IPS-18a (cell line): ENCODE data around the gene TCP11.

Experiments used
- H3K27ac ChIP-seq: one replicate; pipeline ENCODE4 v1.5.1; 2013; ENCODE audit warnings: low read length
- H3K27me3 ChIP-seq: one replicate; pipeline ENCODE4 v1.6.1; 2013; ENCODE audit warnings: mild to moderate bottlenecking, low read length; ENCODE audit not compliant: control insufficient read depth, insufficient read depth
- H3K36me3 ChIP-seq: one replicate; pipeline ENCODE4 v1.6.1; 2013; ENCODE audit warnings: low read depth, low read length; ENCODE audit not compliant: control insufficient read depth
- H3K4me1 ChIP-seq: one replicate; pipeline ENCODE4 v1.6.1; 2013; ENCODE audit warnings: low read depth, low read length; ENCODE audit not compliant: control insufficient read depth
- H3K4me3 ChIP-seq: one replicate; pipeline ENCODE4 v1.5.1; 2013; ENCODE audit warnings: low read length
- H3K9ac ChIP-seq: one replicate; pipeline ENCODE4 v1.6.1; 2013; ENCODE audit warnings: mild to moderate bottlenecking, low read length, moderate library complexity
- H3K9me3 ChIP-seq: one replicate; pipeline ENCODE4 v1.6.1; 2013; ENCODE audit warnings: low read depth, low read length; ENCODE audit not compliant: control insufficient read depth

Gene TCP11

DNA sequence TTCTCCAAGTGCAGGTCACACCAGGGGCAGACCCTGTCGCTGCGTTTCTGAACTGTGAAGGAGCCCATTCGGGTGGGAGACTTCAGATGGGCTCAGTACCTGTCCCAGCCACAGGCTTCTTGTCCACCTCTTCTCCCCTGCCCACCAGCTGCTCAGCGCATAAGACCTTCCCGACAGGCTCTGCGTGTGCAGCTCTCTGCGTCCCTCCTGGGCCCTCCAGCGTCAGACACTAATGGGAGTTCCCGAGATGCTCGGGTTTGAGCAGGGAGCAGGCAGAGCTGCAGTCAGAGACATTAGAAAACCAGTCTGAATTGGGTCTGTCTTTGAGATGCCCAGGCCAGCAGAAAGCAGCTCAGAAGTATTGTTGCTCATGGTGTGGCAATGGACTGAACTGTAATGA lies 50.4 kb downstream of the TCP11 start:
- no peaks in the 10 kb centered on the region for H3K27me3 ChIP-seq
- H3K4me1 ChIP-seq: peaks cover 2% of the 10 kb centered on the region
- H3K36me3 ChIP-seq: peaks cover 10% of the 10 kb centered on the region
- no peaks in the 10 kb centered on the region for H3K9me3 ChIP-seq
- H3K9ac ChIP-seq: no peak overlapping the region
- no peak overlapping the region for H3K4me3 ChIP-seq
- H3K27ac ChIP-seq: no peak overlapping the region

- no peak overlapping the region for H3K4me3 ChIP-seq
- no peak overlapping the region for H3K27ac ChIP-seq
- no peaks in the 10 kb centered on the region for H3K4me1 ChIP-seq
- H3K36me3 ChIP-seq: peaks cover 14% of the 10 kb centered on the region
- no peaks in the 10 kb centered on the region for H3K27me3 ChIP-seq
- H3K9me3 ChIP-seq: no peaks in the 10 kb centered on the region
- no peak overlapping the region for H3K9ac ChIP-seq
Observed at GRCh38 chr6:35089935-35090505, 51.1 kb downstream of the TCP11 start.

GRCh38 chr6:35089216-35089934 lies 51.8 kb downstream of the TCP11 start:
- Histone ChIP-seq H3K4me1 (no peaks in the 10 kb centered on the region), H3K27ac (no peak overlapping the region), H3K9me3 (no peaks in the 10 kb centered on the region), H3K9ac (no peak overlapping the region), H3K4me3 (no peak overlapping the region), H3K27me3 (no peaks in the 10 kb centered on the region), H3K36me3 (peaks cover 15% of the 10 kb centered on the region)

DNA sequence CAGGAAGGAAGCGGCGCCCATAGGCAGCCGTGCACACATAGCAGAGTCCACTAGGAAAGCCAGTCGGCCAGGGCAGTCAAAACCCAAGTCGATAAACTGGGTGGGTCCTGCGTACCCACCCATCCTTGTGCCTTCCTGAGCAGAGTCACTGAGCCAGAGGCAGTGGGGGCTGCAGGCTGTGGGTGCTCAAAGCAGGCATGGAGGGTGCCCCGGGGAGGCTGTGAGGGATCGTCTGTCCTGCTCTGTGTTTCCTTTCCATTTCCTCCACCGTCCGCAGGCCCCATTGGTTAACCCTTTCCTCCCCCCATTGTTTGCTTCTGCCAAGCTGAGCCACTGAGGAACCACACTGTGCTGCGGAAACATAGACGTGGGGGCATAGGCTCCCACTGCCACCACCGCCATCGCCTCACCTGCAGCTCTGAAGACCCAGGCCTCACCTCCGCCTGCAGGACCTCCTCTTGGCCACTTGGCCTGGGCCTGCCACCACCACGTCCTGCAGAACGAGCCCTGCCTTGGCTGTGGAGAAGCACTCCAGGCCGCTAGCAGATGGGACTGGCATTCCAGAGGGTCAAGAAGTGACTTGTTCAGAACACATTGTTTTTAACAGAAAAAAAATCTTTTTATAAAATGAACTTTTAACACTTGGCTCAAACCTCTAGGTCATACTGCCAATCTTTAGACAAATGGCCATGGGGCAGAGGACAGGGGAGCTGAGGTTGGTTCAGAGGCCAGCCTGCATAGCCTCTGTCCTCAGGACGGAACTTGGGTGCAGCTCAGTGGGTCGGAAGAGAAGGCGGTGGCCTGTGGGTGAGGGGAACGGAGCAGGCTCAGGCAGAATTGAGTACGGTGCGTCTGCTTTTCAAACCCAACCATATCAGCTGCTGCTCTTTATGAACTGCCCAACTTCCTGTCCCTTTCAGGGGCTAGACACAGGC lies 52.6 kb downstream of the TCP11 start:
- no peak overlapping the region for H3K9ac ChIP-seq
- H3K27me3 ChIP-seq: no peaks in the 10 kb centered on the region
- H3K4me1 ChIP-seq: no peaks in the 10 kb centered on the region
- H3K27ac ChIP-seq: no peak overlapping the region
- H3K4me3 ChIP-seq: no peak overlapping the region
- peaks cover 20% of the 10 kb centered on the region for H3K36me3 ChIP-seq
- no peaks in the 10 kb centered on the region for H3K9me3 ChIP-seq

GRCh38 chr6:35087361-35088280 lies 53.5 kb downstream of the TCP11 start:
- Histone ChIP-seq H3K36me3 (peaks cover 21% of the 10 kb centered on the region), H3K4me3 (no peak overlapping the region), H3K27ac (no peak overlapping the region), H3K9ac (no peak overlapping the region), H3K9me3 (no peaks in the 10 kb centered on the region), H3K4me1 (no peaks in the 10 kb centered on the region), H3K27me3 (no peaks in the 10 kb centered on the region)

- H3K9me3 ChIP-seq: no peaks in the 10 kb centered on the region
- H3K36me3 ChIP-seq: peaks cover 21% of the 10 kb centered on the region
- peaks cover 6% of the 10 kb centered on the region for H3K4me1 ChIP-seq
- no peak overlapping the region for H3K9ac ChIP-seq
- H3K4me3 ChIP-seq: no peak overlapping the region
- no peaks in the 10 kb centered on the region for H3K27me3 ChIP-seq
- no peak overlapping the region for H3K27ac ChIP-seq
Observed at GRCh38 chr6:35086636-35087360, 54.3 kb downstream of the TCP11 start.

- no peak overlapping the region for H3K4me3 ChIP-seq
- H3K4me1 ChIP-seq: peaks cover 11% of the 10 kb centered on the region
- no peaks in the 10 kb centered on the region for H3K9me3 ChIP-seq
- no peak overlapping the region for H3K27ac ChIP-seq
- H3K36me3 ChIP-seq: peaks cover 21% of the 10 kb centered on the region
- no peaks in the 10 kb centered on the region for H3K27me3 ChIP-seq
- no peak overlapping the region for H3K9ac ChIP-seq
Observed at GRCh38 chr6:35086282-35086632, 54.9 kb downstream of the TCP11 start.

GRCh38 chr6:35085359-35086281 lies 55.5 kb downstream of the TCP11 start:
- no peaks in the 10 kb centered on the region for H3K27me3 ChIP-seq
- no peak overlapping the region for H3K4me3 ChIP-seq
- H3K36me3 ChIP-seq: peaks cover 21% of the 10 kb centered on the region
- no peak overlapping the region for H3K27ac ChIP-seq
- peaks cover 12% of the 10 kb centered on the region for H3K4me1 ChIP-seq
- no peaks in the 10 kb centered on the region for H3K9me3 ChIP-seq
- no peak overlapping the region for H3K9ac ChIP-seq

DNA sequence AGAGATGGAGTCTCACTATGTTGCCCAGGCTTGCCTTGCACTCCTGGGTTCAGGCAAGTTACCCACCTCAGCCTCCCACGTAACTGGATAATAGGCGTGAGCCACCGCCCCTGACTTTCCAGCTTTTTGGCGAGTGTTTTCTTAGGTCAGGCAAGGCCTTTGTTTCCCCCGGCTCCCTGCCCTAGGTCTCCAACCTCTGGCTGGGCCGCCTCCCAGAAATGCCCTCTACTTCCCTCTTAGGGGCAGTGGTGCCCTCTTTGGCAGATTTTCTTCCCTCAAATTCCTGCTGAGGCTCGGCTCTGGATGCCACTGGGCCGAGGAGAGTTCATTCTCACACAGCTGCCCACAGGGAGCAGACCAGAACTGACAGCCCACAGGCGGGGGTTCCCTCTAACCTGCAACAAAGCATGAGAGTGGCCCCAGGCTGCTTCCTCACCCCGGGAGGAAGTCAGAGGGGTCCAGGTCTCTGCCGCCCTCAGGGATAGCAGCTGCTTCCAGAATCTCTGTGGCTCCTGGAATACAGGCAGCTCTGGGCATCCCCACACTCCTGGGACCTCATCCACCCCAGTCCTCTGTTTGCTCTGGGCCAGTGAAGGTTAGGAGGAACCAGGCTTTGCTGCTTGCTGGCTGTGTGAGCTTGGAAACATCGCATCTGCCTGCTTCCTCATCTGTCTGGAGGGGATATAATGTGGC lies 56.5 kb downstream of the TCP11 start:
- H3K9ac ChIP-seq: no peak overlapping the region
- no peak overlapping the region for H3K27ac ChIP-seq
- H3K4me3 ChIP-seq: no peak overlapping the region
- peaks cover 17% of the 10 kb centered on the region for H3K36me3 ChIP-seq
- no peaks in the 10 kb centered on the region for H3K9me3 ChIP-seq
- H3K27me3 ChIP-seq: no peaks in the 10 kb centered on the region
- H3K4me1 ChIP-seq: peaks cover 12% of the 10 kb centered on the region
